Testis (tissue), 2 donors: ENCODE results near the gene RNF40.

Experiments
- POLR2A ChIP-seq: fragments of 450-650 bp; IDR thresholded peaks from one replicate; pipeline ENCODE4 v1.6.1; 2017; ENCODE audit warnings: antibody characterized with exemption, mild to moderate bottlenecking, moderate library complexity
- TF ChIP-seq, protein P1 (sequence below), 3 experiments: fragments of 450-650 bp in 2 of 3; fragments of 200-600 bp in 1 of 3; sonication (generic) in 1 of 3; IDR thresholded peaks; one replicate each; pipeline ENCODE4 v1.5.1; 2016 to 2019; ENCODE audit warnings: antibody characterized with exemption in 3 of 3, mild to moderate bottlenecking in 2 of 3, moderate library complexity in 1 of 3

DNA sequence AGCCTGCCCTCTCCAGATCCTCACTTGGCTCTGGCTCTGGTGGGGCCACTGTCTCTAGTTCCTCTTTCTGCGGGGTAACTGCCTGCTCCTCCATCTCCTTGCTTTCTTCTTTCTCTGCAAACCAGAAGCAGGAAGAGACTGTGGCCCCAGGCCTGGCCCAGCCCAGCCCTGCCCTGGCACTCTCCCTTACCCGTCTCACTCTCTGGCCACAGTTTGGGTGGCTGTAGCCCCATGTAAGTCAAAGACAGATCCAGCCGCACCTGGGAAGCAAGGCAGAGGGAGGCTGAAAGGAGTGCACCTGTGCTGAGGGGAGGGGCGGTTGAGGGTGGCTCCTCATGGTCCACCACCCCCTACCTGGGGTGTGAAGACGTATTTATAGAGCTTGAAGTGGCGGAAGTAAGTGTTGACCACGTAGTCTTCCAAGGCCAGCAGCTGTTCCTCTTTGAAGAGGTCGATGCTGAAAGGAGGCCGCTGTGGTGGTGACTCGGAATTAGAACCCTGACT lies 3.1 kb upstream of the RNF40 start:
- TF ChIP-seq POLR2A, result no peak
- TF ChIP-seq, protein P1, sequence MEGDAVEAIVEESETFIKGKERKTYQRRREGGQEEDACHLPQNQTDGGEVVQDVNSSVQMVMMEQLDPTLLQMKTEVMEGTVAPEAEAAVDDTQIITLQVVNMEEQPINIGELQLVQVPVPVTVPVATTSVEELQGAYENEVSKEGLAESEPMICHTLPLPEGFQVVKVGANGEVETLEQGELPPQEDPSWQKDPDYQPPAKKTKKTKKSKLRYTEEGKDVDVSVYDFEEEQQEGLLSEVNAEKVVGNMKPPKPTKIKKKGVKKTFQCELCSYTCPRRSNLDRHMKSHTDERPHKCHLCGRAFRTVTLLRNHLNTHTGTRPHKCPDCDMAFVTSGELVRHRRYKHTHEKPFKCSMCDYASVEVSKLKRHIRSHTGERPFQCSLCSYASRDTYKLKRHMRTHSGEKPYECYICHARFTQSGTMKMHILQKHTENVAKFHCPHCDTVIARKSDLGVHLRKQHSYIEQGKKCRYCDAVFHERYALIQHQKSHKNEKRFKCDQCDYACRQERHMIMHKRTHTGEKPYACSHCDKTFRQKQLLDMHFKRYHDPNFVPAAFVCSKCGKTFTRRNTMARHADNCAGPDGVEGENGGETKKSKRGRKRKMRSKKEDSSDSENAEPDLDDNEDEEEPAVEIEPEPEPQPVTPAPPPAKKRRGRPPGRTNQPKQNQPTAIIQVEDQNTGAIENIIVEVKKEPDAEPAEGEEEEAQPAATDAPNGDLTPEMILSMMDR (IDR thresholded peaks at IDR 0.05), result no peak
